ENCODE measurements around the gene AREL1. TPM values are rescaled to one million over a fixed set of nuclear protein-coding genes. Genes with fewer than 3 reads are reported as not detected.

The AREL1 gene
- total RNA-seq, 3 donors from 2014 or later = 17.0 to 24.3 (median 24.0) TPM

DNA sequence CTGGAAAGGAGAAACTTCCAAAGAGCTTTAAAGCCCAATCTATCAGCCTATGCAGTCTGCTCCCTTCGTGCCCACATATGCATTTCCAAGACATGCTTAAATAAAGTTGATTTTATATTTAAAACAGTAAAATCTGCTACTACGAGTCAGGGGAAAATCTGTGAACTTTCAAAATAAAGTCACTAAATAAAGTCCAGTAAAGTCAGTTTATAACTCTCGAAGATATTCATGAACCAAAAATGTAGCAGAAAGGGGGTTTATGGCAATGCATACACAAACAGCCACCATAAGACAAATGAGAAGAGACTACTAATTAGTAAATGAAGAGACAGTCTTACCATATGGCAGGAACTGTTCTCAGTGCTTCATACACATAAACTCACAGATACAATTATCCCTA lies 19.7 kb downstream of the AREL1 start:
- no peak for DNase-seq (ENCODE audit: low spot score in 2 of 2)
- TF ChIP-seq, protein P1, sequence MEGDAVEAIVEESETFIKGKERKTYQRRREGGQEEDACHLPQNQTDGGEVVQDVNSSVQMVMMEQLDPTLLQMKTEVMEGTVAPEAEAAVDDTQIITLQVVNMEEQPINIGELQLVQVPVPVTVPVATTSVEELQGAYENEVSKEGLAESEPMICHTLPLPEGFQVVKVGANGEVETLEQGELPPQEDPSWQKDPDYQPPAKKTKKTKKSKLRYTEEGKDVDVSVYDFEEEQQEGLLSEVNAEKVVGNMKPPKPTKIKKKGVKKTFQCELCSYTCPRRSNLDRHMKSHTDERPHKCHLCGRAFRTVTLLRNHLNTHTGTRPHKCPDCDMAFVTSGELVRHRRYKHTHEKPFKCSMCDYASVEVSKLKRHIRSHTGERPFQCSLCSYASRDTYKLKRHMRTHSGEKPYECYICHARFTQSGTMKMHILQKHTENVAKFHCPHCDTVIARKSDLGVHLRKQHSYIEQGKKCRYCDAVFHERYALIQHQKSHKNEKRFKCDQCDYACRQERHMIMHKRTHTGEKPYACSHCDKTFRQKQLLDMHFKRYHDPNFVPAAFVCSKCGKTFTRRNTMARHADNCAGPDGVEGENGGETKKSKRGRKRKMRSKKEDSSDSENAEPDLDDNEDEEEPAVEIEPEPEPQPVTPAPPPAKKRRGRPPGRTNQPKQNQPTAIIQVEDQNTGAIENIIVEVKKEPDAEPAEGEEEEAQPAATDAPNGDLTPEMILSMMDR (IDR thresholded peaks at IDR 0.05) = no peak
- TF ChIP-seq POLR2A (IDR thresholded peaks at IDR 0.05) = no peak
- TF ChIP-seq POLR2AphosphoS5 (IDR thresholded peaks at IDR 0.05) = no peak
- no peaks in the 10 kb centered on the region for H3K27me3 ChIP-seq
- H3K27ac ChIP-seq = no peak overlapping the region
- no peaks in the 10 kb centered on the region for H3K4me1 ChIP-seq
- H3K4me3 ChIP-seq = no peak overlapping the region
- H3K9me3 ChIP-seq = no peaks in the 10 kb centered on the region
- intact Hi-C loops (cut with DNase I; ENCODE audit: low total_unique reads) = no loop called here
- no peaks in the 10 kb centered on the region for H3K36me3 ChIP-seq

DNA sequence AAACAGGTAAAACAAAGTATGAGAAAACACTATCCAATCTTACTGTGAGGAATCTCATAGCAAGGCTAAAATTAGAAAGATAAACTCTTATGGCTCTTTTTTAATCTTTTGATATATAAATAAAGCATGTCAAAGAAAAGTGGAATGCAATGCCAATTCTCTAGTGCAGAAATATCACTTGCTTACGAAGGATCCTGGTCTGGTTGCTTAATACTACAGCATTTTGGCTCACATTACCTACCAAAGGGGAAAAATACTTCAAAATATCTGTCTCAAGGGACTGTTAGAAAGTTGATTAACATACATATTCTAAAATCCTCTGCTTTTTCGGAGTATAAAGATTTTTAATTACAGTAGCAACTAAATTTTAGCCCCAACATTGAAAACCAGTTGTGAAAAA lies 21.4 kb downstream of the AREL1 start:
- Histone ChIP-seq H3K4me1 (no peaks in the 10 kb centered on the region), H3K4me3 (no peak overlapping the region), H3K27me3 (no peaks in the 10 kb centered on the region), H3K36me3 (no peaks in the 10 kb centered on the region), H3K9me3 (no peaks in the 10 kb centered on the region), H3K27ac (no peak overlapping the region)
- DNase-seq (ENCODE audit: low spot score in 2 of 2) = no peak
- intact Hi-C loops (cut with DNase I; ENCODE audit: low total_unique reads) = no loop called here
- TF ChIP-seq, protein P1 (IDR thresholded peaks at IDR 0.05) = no peak
- TF ChIP-seq POLR2AphosphoS5 (IDR thresholded peaks at IDR 0.05) (no peak), POLR2A (IDR thresholded peaks at IDR 0.05) (no peak)

DNA sequence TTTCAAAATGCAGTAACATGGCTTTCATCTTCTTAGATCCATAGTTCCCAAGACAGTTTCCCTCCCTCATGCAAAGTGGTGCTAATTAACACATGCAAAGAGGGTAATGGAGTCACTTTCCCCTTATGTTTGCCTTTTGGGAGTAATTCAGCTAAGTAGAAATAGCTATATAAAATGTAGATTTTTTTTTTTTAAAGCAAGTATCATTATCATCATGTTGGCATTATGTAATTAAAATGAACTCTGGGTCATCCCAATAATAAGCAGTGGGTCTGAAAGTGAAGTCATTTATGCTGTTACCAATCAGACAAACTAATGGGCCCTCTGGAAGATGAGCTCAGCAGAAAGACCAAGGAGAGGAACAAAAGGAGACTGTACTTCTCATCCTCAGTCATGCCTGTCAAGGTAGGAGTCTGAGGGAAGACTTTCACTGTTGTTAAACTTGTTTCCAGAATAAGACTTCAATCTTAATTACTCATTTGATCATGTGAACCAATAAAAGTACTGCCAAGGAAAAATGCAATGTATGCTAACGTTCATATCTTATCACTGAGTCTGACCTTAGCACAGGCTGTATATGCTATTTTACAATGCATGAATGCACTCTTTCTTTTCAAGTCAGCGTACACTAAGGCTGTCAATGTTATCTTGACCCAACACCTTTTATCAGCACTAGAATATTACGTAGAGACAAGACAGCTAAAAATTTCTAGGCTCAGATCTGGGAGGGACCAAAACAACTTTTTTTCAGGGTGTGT lies 26.8 kb downstream of the AREL1 start:
- no peaks in the 10 kb centered on the region for H3K4me1 ChIP-seq
- H3K36me3 ChIP-seq = no peaks in the 10 kb centered on the region
- no peak overlapping the region for H3K4me3 ChIP-seq
- no peak overlapping the region for H3K27ac ChIP-seq
- no peaks in the 10 kb centered on the region for H3K9me3 ChIP-seq
- no peak for DNase-seq (ENCODE audit: low spot score in 2 of 2)
- TF ChIP-seq, protein P1 (IDR thresholded peaks at IDR 0.05) = no peak
- TF ChIP-seq POLR2AphosphoS5 (IDR thresholded peaks at IDR 0.05) (no peak), POLR2A (IDR thresholded peaks at IDR 0.05) (no peak)
- intact Hi-C loops (cut with DNase I; ENCODE audit: low total_unique reads) = no loop called here
- H3K27me3 ChIP-seq = no peaks in the 10 kb centered on the region

DNA sequence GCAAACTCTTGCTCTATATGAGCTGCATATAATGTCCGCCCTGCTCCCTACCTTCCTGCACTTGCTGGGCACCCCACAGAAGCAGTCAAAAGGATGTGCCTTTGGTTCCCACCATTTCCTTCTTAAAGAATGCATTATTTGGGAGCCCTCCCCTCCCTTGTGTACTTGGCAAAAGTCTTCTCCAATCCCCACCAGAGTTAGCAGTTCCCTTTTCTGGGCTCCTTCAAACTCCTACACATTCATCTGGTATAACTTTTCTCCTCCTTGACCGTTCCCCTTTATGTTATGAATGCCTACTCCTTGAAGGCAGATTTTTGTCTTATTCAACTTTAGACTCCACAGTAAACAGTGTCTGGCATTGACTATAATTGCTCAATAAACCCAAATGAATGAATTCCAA lies 27.8 kb downstream of the AREL1 start:
- H3K36me3 ChIP-seq = no peaks in the 10 kb centered on the region
- no peak overlapping the region for H3K27ac ChIP-seq

DNA sequence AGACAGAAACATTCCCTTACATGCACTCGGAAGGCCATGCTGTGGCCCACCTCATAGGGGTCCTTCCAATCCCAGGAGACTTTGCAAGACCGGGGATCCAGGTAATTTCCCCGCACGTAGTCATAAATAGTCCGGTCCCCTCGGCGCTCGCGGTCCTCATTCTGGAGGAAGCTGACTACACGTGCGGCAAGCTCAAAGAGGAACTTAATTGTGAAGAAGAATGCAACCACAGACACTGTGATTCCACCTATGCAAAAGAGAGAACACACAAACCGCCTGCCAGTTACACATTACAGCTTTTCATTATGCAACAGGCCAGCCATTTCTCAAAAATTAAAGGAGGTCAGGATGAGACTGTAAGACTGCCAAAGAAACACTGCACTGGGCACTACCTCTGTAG lies 28.4 kb downstream of the AREL1 start:
- H3K4me3 ChIP-seq = no peak overlapping the region
- TF ChIP-seq POLR2AphosphoS5 (IDR thresholded peaks at IDR 0.05) (no peak), POLR2A (IDR thresholded peaks at IDR 0.05) (no peak)
- TF ChIP-seq, protein P1 (IDR thresholded peaks at IDR 0.05) = no peak
- DNase-seq (ENCODE audit: low spot score in 2 of 2) = no peak
- H3K27ac ChIP-seq = no peak overlapping the region
- intact Hi-C loops (cut with DNase I; ENCODE audit: low total_unique reads) = no loop called here
- H3K36me3 ChIP-seq = no peaks in the 10 kb centered on the region
- no peaks in the 10 kb centered on the region for H3K4me1 ChIP-seq
- no peaks in the 10 kb centered on the region for H3K9me3 ChIP-seq
- no peaks in the 10 kb centered on the region for H3K27me3 ChIP-seq

More for the DNA sequence above, 27.8 kb downstream of the AREL1 start:
- TF ChIP-seq, protein P1 (IDR thresholded peaks at IDR 0.05) = no peak
- TF ChIP-seq POLR2A (IDR thresholded peaks at IDR 0.05) = no peak
- Histone ChIP-seq H3K9me3 (no peaks in the 10 kb centered on the region), H3K27me3 (no peaks in the 10 kb centered on the region), H3K4me3 (no peak overlapping the region), H3K4me1 (no peaks in the 10 kb centered on the region)
- intact Hi-C loops (cut with DNase I; ENCODE audit: low total_unique reads) = no loop called here
- no peak for DNase-seq (ENCODE audit: low spot score in 2 of 2)

All from breast epithelium (tissue), 4 donors.